Loucy (cell line): ENCODE data around the gene ALS2.

Experiments used
- EZH2phosphoT487 ChIP-seq: fragments of 200-600 bp; IDR thresholded peaks from 2 replicates; pipeline ENCODE4 v1.6.1; 2018; ENCODE audit warnings: antibody characterized with exemption, mild to moderate bottlenecking, moderate library complexity, borderline replicate concordance
- TF ChIP-seq, protein P1 (sequence below): fragments of 200-600 bp; sonication (generic); conservative IDR thresholded peaks from 2 replicates; pipeline ENCODE4 v1.5.1; 2014; ENCODE audit warnings: mild to moderate bottlenecking, antibody characterized with exemption, low read length

DNA sequence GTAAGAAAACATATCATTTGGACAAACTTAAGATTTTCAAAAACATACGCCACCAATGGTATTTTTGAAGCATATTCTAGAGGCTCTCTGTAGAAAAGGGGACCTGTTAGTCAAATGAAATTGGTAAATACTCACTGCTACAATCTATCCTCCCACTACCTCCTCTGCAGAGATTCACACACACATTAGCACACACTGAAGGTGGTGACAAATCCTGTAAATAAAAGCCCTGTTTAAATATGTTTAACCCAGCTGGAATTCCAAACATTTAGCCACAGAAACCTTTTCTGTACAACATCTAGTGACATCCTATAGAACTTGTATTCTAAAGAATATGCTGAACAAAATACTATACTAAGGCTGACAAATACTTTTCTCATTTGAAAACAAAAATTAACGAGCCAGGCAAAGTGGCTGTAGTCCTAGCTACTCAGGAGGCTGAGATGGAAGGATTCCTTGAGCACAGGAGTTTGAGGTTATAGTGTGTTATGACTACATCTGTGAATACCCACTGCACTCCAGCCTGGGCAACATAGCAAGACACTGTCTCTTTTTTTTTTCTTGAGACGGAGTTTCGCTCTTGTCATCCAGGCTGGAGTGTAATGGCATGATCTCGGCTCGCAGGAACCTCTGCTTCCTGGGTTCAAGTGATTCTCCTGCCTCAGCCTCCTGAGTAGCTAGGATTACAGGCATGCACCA is 25.9 kb downstream of the ALS2 start:
- TF ChIP-seq, protein P1, sequence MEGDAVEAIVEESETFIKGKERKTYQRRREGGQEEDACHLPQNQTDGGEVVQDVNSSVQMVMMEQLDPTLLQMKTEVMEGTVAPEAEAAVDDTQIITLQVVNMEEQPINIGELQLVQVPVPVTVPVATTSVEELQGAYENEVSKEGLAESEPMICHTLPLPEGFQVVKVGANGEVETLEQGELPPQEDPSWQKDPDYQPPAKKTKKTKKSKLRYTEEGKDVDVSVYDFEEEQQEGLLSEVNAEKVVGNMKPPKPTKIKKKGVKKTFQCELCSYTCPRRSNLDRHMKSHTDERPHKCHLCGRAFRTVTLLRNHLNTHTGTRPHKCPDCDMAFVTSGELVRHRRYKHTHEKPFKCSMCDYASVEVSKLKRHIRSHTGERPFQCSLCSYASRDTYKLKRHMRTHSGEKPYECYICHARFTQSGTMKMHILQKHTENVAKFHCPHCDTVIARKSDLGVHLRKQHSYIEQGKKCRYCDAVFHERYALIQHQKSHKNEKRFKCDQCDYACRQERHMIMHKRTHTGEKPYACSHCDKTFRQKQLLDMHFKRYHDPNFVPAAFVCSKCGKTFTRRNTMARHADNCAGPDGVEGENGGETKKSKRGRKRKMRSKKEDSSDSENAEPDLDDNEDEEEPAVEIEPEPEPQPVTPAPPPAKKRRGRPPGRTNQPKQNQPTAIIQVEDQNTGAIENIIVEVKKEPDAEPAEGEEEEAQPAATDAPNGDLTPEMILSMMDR = no peak
- TF ChIP-seq EZH2phosphoT487 = no peak
